Eye (tissue), 1 donor: ENCODE results near the gene AKAP6.

Experiments
- DNase-seq: peaks from one replicate; pipeline ENCODE4 v3.0.0-alpha.2; 2015

The AKAP6 gene

GRCh38 chr14:32679927-32680612, 351.0 kb downstream of the AKAP6 start:
- no peak for DNase-seq

GRCh38 chr14:32681598-32681997, 352.5 kb downstream of the AKAP6 start:
- DNase-seq: no peak

DNA sequence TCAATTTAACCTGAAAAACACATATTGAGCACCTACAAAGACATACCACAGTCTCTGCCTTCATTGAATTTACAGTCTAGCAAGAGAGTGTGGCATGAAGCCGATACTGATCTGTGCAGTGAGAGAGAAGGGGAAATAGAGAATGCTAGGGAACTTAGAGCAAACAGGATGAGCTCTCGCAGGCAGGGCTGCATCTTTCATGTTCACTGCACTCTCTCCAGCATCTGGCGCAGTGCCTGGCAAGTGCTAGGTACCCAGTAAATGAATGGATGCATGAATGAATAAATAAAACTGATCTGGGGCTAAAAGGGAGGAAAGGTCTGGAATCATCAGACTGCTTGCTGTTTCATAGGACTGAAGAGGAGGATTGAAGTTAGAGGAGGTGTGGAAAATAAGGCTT, 353.1 kb downstream of the AKAP6 start:
- no peak for DNase-seq

DNA sequence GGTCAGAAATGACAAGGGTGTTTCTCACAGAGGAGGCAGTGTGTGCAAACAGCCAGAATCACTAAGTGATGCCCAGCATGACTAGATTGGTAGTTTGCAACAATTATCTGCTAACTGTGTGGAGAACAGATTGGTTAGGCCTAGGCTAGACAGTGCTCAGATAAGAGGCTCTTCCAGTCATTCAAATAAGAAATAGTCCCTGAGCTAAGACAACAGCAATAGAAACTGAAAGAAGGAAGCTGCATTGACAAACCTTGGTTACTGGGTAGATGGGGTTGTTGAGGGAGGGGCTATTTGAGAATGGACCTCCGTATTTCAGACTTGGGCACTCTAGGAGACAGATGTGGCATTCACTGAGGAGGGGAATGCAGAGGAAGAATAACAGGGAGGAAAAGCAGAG, 354.6 kb downstream of the AKAP6 start:
- DNase-seq: no peak

DNA sequence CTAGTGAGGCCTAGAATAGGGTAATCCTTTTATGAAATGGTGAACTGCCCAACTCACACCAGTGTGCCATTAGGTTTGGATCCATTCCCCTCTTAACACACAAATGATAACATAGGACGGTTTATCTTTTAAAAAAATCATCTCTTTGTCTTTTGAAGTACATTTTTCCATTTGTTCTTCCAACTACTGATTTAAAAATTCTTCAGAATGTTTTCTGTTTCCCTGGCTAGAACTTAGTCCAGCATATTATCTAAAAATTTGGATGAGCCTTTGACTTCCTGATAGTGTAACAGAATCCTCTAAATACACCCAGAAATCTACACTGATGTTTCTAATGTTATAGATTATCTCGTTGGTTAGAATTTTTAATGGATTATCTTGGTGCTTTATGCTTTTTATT, 359.8 kb downstream of the AKAP6 start:
- DNase-seq: no peak

GRCh38 chr14:32692441-32692840, 363.3 kb downstream of the AKAP6 start:
- no peak for DNase-seq

DNA sequence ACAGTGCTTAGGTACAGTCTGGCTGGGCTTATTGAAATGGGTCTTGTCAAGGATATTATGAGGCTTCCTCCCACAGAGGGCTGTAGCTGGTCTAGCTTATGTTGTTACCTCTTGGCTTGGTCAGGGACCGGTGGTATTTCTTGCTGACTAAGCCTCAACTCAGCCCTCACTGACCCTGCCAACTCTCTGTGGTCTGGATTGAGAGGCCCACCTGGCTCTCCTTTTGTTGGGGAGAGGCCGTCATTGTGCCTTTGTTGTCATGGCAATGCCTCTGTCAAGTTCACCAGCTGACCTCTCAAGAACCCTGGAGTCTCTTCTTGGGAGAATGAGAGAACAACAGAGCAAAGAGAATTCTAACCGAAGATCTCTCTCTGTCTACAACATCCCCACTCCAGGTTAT, 364.0 kb downstream of the AKAP6 start:
- DNase-seq: peak; percentile 45

GRCh38 chr14:32694795-32695449, 365.8 kb downstream of the AKAP6 start:
- DNase-seq: no peak

DNA sequence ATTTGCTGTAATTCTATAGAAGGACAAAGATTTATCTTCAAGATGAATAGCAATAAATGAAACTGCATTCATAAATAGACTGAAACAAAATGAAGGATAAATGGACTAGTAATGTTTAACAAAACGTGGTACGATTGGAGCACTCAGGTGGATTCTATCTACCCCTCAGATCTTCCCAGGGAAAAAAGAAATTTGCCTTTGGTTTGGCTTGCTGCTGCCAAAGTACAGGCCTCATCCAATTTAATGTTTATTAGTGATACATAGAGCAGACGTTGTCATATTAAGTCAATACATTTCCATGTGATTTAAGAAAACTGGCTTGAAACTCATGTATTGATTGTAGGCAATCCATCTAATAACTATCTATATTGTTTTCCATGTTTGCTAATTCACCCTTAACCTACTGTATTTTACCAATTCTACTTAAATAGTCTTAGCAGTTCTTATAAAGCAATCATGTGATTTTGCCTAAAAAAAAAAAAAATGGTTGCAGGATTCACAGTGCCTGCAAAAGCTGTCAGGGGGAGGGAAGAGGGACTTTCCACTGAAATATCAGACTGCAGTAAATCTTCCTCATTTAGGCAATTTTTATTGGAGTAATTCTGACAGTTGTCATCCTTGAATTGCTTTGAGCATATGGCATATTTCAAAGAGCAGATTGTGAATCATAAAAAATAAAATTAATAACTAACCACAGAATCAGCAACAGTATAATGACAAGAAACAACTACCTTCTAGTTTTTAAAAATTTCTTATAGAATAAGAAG, 367.4 kb downstream of the AKAP6 start:
- DNase-seq: no peak

DNA sequence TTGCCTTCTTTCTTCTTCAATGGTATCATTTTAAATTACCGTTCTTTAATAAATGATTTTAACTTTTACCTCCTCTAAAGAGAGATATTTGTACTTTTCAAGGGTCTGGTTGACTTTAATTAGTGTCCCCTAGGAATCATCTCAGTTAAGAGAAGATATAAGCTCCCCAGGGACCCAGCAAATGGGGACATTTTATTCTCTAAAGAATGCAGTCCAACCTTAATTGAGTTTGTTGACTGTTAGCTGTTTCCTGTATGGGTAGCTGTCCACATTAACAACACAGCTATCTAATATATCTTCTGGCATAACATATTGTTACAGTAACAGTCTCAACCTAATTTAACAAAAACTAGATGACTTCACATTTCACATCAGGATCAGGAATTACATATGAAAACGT, 368.0 kb downstream of the AKAP6 start:
- no peak for DNase-seq

DNA sequence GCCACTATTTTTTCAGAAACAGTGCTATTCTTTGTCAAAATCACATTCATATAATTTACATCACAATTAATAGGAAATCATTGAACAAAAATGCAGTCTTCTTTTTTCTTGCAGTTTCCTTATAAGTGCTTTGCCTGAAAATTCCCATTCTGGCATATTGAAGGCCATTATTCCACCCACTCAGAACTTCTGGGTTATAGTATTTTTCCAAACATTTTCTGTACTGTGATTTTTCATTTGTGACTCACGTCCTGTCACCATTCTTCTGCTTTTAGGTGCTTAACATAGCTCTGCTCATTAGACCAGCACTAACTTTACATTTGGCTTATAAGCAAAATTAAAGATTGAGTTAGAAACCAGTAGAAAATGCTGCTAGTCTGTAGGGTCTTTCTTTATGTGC, 368.6 kb downstream of the AKAP6 start:
- no peak for DNase-seq

DNA sequence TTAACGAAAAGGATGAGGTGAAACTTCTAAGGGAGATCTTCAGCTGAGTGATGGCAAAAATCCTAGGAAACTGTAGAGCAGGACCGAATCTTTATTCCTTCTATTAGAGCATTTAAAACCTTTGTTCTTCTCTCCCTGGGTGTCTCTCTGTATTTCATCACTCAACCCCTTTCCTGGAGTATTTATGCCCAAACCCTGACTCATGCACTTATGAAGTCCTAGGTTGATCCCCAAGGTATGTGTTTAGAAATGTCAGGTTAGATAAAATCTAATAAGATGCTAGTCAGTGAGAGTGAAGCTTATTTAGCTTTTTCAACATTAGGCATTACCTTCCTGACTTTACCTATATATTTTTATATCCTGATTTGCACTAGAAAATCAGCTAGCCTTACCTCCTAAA, 369.7 kb downstream of the AKAP6 start:
- no peak for DNase-seq

- DNase-seq: no peak
Measured at GRCh38 chr14:32701475-32701874, 372.4 kb downstream of the AKAP6 start.

DNA sequence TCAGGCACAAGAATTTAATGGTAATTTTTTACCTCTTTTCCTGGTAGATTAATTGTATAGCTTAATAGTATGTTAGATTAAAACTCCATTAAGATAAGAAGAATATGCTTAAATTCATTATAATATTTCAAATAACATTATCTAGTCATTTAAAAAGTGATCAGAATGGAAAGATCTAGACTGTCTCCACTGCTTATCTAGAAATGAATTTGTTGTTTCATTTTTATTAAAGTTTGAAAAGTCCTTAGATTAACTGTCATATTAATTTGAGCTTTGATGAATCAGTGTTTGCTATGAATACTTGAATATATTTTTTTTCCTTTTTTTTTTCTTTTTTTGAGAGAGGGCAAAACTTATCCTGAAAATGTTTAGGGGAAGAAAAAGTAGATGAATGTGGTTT, 373.0 kb downstream of the AKAP6 start:
- no peak for DNase-seq

DNA sequence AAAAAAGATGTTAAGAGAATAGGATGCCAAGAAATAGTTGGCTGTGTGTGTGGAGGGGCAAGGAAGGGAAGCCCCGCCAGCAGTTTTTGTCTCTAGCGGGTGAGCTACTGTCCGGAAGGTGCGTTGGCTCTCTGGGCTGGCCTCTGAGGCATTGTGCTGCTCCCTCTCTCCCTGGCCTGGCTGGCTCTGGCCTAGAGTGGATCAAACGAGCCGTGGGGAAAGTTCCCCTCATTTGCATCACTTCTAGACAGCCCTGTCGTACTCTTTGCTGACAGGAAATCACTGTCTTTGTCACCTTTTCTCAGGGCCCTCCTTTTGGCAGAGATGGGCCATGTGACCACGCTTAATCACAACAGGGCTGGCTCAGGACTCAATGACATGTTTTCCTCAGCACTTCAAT, 373.5 kb downstream of the AKAP6 start:
- DNase-seq: peak; percentile 59

DNA sequence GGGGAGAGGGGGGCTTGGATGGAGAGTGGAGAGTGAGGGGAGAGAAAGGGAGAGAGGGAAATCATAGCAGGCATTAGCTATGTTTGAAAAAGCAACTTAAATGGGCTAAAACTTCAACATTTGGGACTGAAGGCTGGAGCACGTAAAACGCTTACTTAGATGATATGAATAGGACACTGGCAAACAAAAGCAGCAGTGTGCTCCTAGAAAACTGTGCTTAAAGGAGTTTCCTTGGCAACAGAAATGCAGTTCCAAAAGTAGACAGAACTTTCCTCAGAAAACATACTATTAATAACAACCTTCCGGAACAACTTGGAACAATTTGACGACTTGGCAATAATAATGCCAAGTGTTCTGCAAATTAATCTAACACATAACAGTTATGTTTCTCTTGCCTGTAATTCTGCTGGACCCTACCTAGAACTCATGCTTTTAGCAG, 374.1 kb downstream of the AKAP6 start:
- DNase-seq: peak; percentile 66

DNA sequence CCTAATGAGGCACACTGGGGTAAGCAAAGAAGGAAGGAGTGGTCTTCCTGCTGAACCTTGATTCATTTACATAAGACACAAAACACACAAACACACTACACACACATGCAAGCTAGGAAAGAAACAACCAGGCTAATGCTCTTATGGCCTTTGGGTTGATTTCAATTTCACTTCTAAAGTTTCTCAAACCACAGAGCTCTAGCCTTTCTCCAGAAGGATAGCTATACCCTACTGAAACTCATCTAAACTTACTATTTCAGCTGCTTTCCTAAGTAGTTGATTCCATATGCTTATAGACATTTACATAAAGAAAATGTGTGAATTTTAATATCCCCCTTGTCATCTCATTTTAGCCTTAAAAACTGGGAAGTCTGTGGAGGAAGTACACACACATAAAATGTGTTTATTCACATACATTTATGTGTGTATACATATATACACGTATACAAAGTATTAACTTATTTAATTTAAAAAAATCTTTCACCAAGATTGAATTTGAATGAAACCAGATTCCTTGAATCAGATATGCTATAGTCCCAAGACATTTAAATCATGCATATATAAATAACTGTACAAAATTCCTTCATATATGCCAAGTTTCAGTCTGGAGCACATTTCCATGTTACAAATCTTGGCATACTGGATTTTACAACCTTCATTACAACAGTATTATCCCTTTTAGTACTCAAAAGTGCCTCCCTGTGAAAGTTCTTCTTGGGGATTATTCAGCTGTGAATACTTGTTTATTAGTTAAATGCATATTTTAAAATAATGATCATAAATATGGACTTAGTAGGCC, 377.8 kb downstream of the AKAP6 start:
- no peak for DNase-seq

GRCh38 chr14:32707742-32708500, 378.8 kb downstream of the AKAP6 start:
- peak; percentile 24 for DNase-seq

DNA sequence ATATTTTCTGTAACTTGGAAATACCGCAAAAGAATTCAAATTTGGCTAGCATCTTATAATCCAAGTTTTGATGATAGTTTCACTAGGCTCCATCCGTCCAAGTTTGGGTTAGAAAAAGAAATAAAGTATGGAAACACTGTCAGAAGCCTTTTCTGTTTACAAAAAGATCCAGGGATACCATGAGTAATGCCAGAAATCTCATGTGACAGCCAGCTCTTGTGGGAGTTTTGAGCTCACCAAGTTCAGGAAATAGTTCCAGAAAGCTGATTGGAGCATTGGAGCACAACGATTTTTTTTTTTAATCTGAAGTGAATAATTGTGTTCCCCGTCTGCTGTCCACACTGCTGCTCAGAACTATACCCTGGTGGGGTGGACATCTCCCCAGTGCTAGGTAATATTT, 379.9 kb downstream of the AKAP6 start:
- DNase-seq: peak; percentile 70

GRCh38 chr14:32710231-32710671, 381.2 kb downstream of the AKAP6 start:
- peak; percentile 35 for DNase-seq

DNA sequence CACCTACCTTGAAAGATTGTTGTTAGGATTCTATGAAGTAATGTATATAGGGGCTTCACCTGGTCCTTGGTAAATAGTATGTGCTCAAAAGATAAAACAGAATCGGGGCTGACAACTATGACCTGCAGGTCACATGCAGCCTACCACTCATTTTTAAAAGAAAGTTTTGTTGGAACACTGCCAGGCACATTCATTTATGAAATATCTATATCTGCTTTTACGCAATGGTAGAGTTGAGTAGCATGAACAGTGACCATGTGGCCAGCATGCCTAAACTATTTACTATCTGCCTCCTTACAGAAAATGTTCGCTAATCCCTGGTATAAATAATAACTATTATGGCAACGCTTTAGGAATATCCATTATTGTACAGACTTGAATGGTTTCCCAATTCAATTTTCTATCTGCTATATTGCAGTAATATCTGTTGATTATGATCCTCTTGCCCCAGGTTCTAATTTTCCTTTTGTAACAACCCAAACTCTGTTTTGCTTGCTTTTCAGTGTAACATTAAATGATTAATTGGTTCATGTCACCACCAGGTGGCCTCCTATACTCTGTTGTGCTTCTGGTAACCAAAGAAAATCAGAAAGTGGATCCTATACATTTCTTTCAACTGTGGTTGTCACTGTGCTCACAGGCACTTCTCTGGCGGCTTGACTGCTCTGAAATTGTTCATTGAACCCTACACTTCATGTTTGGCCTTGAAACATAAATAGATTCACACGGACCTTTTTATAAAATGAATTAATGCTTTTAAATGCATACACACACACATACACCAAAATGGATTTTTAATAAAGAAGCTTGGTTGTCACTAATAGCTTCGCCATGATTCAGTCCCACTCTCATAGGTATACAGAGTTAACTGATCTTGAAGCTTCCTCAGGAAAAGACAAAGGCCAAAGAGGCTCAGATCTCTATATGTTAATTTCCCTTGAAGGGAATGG, 381.9 kb downstream of the AKAP6 start:
- peak; percentile 84 for DNase-seq
